GM12872 (cell line): ENCODE results near the gene IGSF9B.

Experiments
- CTCF ChIP-seq: IDR thresholded peaks from 3 replicates; pipeline ENCODE4 v1.5.1; 2011; ENCODE audit warnings: low read depth, mild to moderate bottlenecking, low read length, moderate library complexity; ENCODE audit not compliant: insufficient read depth

Gene IGSF9B

GRCh38 chr11:133981156-133981555 lies 24.4 kb upstream of the IGSF9B start:
- TF ChIP-seq CTCF: no peak

GRCh38 chr11:133980665-133981064 lies 23.9 kb upstream of the IGSF9B start:
- no peak for TF ChIP-seq CTCF

- no peak for TF ChIP-seq CTCF
Observed at GRCh38 chr11:133978794-133979193, 22.0 kb upstream of the IGSF9B start.

GRCh38 chr11:133977067-133977677 lies 20.4 kb upstream of the IGSF9B start:
- no peak for TF ChIP-seq CTCF

GRCh38 chr11:133975488-133975849 lies 18.7 kb upstream of the IGSF9B start:
- TF ChIP-seq CTCF: no peak

GRCh38 chr11:133974836-133975487 lies 18.2 kb upstream of the IGSF9B start:
- TF ChIP-seq CTCF: no peak

- no peak for TF ChIP-seq CTCF
Observed at GRCh38 chr11:133971881-133972280, 15.1 kb upstream of the IGSF9B start.
